HS-5 (cell line): Measurements from ENCODE around the gene ZNF790.
"Not testable (repeated sequence)": the region's sequence is repeated elsewhere in the genome, so short reads cannot be mapped to it uniquely, and the experiment has no call there.

Experiments
- DNase-seq: peaks from one replicate; pipeline ENCODE4 v3.0.0-alpha.2; 2012; ENCODE audit warnings: low read depth

The ZNF790 gene

GRCh38 chr19:36837906-36838783, at the start of gene ZNF790:
Gene ZNF790 (minus strand): TSS chr19:36838387. CDS start chr19:36825619, 12,768 bp downstream.
- DNase-seq = no peak

DNA sequence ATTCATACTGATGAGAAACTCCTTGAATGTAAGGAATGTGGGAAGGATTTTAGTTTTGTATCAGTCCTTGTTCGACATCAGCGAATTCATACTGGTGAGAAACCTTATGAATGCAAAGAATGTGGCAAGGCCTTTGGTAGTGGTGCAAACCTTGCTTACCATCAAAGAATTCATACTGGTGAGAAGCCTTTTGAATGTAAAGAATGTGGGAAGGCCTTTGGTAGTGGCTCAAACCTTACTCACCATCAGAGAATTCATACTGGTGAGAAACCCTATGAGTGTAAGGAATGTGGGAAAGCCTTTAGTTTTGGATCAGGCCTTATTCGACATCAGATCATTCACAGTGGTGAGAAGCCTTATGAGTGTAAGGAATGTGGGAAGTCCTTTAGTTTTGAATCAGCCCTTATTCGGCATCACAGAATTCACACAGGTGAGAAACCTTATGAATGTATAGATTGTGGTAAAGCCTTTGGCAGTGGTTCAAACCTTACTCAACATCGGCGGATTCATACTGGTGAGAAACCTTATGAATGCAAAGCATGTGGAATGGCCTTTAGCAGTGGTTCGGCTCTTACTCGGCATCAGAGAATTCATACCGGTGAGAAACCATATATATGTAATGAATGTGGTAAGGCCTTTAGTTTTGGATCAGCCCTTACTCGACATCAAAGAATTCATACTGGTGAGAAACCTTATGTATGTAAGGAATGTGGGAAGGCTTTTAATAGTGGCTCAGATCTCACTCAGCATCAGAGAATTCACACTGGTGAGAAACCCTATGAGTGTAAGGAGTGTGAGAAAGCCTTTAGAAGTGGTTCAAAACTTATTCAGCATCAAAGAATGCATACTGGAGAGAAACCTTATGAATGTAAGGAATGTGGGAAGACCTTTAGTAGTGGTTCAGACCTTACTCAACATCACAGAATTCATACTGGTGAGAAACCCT, 39.1 kb upstream of the ZNF790 start:
- no peak for DNase-seq

DNA sequence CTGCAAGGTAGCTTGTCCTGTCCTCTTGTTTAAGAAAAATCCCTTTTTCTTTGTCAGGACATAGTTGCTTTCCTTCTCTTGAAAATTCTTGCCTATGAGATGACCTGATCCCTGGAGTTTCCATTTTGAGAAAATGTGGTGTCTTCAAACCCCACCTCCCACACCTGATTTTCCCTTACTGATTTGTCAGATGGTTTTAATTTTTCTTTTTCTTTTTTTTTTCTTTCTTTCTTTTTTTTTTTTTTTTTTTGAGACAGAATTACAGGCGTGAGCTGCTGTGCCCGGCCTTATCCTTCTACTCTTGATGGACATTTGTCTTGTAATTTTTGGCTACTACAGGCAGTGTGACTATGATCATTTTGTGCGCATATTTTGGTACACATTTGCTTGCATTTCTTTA, 13.7 kb upstream of the ZNF790 start:
- no peak for DNase-seq

DNA sequence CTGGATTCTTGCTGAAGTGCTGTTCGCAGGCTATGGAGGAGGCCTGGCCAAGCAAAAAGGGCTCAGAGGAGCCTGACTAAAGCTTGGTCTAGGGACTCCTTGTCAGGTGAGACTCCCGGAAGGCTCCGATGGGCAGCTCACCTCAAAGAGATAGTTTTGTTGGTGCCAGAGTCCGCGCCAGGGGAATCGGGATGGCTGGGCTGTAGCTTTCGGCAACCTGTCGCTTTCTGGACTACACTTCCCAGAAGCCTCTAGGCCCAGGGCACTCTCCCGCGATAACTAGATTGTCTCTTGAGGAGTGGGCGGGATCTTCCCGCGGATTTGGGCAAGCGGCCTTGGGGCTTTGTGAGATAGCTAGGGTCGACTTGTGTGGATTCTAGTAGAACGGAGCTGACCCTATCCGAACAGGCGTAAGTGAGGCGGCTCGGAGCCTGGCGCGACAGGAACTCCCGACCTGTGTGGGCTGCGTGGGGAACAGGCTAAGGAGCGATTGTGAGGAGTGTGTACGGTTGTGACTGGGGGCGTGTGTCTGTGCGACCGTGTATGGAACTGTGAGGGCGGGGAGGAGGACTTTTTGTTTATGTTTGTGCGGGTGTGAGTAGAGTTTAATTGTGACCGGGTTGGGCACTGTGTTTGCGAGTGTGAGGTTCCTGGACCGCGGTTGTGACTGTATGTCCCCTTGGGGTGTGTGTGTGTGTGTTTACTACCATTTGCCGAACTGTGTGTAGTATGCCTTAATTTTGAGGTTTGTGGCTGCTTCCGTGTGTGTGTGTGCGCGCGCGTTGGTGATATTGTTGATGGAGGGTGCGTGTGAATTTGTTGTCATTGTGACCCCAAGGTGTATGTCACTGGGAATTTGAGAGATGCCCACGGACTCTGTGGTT, 12.6 kb upstream of the ZNF790 start, which contains the start of gene ZNF345:
ZNF345 (plus strand) TSS at position 318 of the 884 bp plus-strand sequence. CDS start 25,955 bp downstream, outside the sequence.
- no peak for DNase-seq

DNA sequence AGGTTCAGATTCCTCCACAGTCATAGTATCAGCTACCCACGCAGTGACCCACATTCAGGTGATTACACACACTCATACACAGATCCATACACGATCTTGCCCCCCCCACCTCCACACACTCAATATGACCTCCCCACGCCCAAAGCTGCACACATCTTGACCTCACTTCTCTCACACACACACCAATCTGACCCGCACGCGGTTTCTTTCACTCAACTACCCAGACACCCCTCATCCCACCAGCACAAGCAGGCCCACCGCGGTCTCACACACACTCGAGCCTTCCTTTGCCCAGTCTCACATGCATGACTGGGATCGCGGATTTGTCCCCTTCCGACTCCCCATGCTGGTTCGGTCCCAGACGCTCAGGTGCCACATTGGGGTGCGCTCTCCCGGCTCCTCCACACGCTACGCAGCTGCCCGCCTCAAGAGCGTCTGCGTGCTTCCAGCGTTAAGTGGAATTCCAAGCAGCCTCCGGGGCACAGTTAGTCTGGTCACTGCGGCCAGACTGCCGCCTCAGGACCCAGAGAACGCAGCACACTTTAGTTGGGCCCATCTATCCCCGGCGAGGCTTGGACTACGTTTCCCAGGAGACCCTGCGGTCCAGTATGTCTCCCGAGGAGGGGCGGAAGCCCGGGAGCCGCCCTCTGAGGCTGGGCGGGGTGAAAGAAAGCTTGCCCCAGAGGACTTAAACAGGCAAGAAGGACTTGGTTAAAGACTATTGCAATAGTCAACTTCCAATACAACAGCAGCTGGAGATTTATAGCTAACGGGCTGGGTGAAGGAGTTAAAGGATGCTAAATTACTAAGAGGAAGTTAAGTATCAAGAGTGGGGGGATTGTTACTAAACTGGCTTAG, 11.7 kb upstream of the ZNF790 start:
- DNase-seq = no peak

DNA sequence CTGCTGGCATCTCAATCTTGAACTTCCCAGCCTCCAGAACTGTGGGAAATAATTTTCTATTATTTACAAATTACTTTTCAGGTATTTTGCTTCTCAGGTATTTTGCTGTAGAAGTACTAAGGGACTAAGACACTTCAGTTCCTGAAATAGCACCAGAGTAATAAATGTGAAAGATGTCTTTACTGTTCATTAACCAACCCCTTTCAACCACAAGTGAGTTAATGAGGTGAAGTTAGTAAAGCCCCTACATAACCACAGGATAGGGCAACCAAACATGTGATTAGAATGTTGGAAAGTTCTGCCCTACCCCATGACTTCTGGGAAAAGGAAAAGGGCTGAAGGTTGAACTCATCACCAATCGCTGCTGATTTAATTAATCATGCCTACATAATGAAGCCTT, 9.8 kb upstream of the ZNF790 start:
- no peak for DNase-seq

GRCh38 chr19:36838784-36839324, 667 bp upstream of the ZNF790 start:
- no peak for DNase-seq

DNA sequence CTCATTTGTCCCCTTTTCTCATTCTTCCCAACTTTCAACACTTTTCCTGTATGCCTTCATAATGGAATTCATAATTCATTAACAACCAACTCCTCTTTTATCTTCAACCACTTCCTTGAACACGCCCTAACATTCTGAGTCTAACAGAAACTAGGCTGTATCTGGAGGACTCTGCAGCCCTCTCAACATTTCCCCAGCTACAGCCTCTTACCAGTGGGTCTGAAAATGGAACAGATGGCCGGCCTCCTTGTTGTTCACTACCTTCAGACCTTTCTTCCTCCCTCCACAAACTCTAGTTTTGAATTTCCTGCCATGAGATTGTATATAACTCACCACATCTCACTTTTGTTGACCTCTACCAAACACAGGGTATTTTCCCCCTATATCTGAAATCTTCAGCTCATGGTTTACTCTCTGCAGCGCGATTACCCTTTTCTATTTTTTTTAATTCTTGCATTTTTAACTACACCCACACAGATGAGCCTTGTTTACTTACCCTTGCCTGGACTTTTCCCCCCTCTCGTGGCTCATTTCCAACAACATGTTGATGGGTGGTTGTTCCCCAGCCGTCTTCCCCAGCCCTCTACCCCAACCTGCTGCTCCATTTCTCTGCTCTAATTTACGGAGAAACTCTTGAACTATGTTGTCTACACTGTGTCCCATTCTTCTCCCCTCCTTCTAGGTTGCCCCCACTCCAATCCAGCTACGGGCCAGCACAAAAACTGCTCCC, 846 bp downstream of the ZNF790 start:
- DNase-seq = no peak

- no peak for DNase-seq
These were observed 4.8 kb downstream of the ZNF790 start for GRCh38 chr19:36833430-36833829.

- DNase-seq = no peak
These were observed 16.4 kb downstream of the ZNF790 start for GRCh38 chr19:36821758-36822157.

DNA sequence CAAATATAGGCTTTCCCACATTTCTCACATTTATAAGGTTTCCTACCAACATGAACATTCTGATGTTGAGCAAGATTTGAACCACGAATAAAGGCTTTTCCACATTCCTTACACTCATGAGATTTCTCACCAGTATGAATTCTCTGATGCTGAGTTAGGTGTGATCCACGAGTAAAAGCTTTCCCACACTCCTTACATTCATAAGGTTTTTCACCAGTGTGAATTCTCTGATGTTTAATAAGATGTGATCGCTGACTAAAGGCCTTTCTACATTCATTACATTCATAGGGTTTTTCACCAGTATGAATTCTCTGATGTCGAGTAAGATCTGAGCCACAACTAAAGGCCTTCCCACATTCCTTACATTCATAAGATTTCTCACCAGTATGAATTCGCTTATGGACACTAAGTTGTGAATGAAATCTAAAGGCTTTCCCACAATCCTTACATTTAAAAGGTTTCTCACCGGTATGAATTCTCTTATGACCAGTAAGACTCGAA, 19.0 kb downstream of the ZNF790 start:
- DNase-seq = no peak

- DNase-seq = no peak
These were observed 31.2 kb downstream of the ZNF790 start for GRCh38 chr19:36807029-36807428.

DNA sequence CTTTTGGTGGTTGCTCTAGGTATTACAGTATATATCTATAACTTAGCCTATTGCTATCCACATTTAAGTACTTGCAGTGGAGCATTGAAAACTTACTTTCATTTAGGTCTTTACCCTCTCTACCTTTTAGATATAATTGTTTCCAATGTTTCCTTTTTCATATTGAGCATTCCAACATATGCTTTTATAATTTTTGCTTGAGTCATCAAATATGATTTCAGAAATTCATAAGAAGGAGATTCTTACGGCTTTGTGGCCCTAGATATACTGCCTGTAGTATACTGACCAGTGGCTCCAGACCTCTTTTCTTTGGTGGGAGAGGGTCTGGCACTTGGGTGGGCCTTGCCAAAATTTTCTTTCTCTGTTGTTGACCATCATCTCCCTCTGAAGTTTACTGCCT, 32.8 kb downstream of the ZNF790 start:
- DNase-seq = no peak

GRCh38 chr19:36797786-36798108, 40.4 kb downstream of the ZNF790 start:
- DNase-seq = no peak

- DNase-seq = no peak
These were observed 41.5 kb downstream of the ZNF790 start for GRCh38 chr19:36796714-36796992.

DNA sequence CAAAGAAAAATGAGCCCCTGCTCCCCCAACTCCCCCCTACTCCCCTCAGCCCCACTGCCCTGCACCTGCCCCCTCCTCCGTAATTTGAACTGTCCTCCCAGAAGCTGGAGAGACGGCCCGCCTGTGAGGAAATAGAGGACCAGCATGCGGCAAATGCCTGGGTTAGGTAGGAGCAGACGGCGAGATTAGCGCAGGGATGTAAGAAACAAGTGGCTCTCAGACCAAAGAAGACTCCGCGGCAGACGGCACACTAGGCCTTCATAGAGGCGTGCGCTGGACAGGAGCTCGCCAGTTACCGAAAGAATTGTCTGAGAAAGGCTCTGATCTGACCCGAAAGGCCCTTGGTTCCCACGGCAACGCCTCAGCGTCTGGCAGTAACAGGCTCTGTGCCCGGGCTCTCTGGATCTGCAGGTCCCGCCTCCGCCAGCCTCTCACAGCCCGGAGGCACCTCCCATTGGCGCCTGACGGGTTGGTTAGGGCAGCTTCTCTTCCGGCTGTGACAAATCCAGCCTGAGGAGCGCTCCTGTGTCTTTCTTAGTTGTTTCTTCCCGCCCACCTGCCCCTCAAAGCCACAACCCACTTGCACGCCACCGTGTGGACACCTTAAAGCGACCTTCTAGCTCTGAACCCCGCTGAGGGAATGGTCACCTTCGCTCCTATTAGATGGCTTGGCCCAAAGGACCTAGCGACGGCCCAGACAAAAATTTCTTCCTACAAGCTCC, 46.6 kb downstream of the ZNF790 start:
- DNase-seq = not testable (repeated sequence)

GRCh38 chr19:36775768-36776167, 62.4 kb downstream of the ZNF790 start:
- no peak for DNase-seq

DNA sequence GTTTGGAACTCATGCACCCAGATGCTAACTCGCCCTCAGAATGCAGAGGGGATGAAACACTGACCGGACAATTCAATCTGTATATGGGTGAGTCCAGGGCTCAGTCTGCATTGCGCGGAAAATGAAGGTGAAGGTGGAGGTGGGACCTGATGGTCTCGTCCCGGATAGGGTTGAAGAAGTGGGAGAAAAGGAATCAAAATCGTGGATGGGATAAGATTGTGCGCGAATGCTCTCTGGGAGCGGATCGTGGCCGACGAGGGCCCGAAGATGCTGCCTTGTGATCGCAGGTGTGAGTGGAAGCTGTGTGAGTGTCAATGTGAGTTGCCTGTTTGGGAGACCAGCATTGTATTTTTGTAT, 65.0 kb downstream of the ZNF790 start:
- no peak for DNase-seq
